Thyroid gland (tissue), 4 donors: Measurements from ENCODE around the gene NLRP3.

ENCODE experiments used
- CTCF ChIP-seq, 6 experiments: fragments of 200-600 bp in 3 of 6; fragments of 450-650 bp in 3 of 6; sonication (generic) in 3 of 6; IDR thresholded peaks; one replicate each; pipeline ENCODE4 v1.5.1; 2016 to 2019; ENCODE audit warnings: antibody characterized with exemption in 6 of 6, mild to moderate bottlenecking in 2 of 6, inconsistent platforms in 1 of 6, moderate library complexity in 1 of 6
- POLR2A ChIP-seq, 2 donors: fragments of 450-650 bp; IDR thresholded peaks; one replicate each; pipeline ENCODE4 v1.6.1; 2017; ENCODE audit warnings: antibody characterized with exemption in 2 of 2, mild to moderate bottlenecking in 2 of 2, moderate library complexity in 1 of 2

GRCh38 chr1:247366926-247367645 lies 48.9 kb upstream of the NLRP3 start:
- TF ChIP-seq POLR2A (IDR thresholded peaks at IDR 0.05) (no peak), CTCF (IDR thresholded peaks at IDR 0.05) (no peak)
